Measurements from ENCODE around the gene CCDC85C. TPM values are rescaled to one million over a fixed set of nuclear protein-coding genes. Genes with fewer than 3 reads are reported as not detected.

CCDC85C gene
- total and polyA plus RNA-seq, 4 donors = 8.4 to 34.5 (median 25.0) TPM

DNA sequence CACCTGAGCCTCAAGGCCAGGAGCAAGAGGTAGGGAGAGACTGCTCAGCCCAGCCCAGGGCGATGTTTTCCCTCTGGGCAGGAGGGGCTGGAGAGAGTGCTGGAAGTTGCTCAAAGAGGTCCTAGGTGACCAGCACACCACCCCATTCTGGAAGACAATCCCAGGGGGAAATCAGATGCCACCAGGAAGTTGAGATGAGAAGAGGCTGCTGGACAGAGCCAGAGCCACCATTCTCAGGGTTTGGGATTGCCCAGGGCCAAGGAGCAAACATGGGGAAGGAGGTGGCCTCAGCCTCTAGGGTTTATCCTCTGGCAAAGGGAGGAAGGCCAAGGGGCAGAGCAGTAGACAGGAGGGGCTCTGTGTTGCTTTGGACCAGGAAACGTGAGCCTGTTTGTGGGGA lies 11.6 kb downstream of the CCDC85C start:
- peaks cover 85% of the 10 kb centered on the region for H3K4me1 ChIP-seq (ENCODE audit: control insufficient read depth, insufficient read depth, low read length)
- H3K36me3 ChIP-seq (ENCODE audit: control insufficient read depth, insufficient read depth, low read length) = peaks cover 13% of the 10 kb centered on the region
- no peak overlapping the region for H3K27ac ChIP-seq (ENCODE audit: low read depth, low read length)
- H3K27me3 ChIP-seq (ENCODE audit: control insufficient read depth, insufficient read depth, low read length) = no peaks in the 10 kb centered on the region
- WGBS (ENCODE audit: insufficient coverage) = 75% methylated on average over 2 of the region's 2 CpGs
- no peaks in the 10 kb centered on the region for H3K9me3 ChIP-seq (ENCODE audit: control insufficient read depth, insufficient read depth, low read length)
- H3K4me3 ChIP-seq (ENCODE audit: low read depth, low read length) = no peak overlapping the region
- DNase-seq (ENCODE audit: low read depth in 4 of 6, low spot score in 6 of 6) = no peak

DNA sequence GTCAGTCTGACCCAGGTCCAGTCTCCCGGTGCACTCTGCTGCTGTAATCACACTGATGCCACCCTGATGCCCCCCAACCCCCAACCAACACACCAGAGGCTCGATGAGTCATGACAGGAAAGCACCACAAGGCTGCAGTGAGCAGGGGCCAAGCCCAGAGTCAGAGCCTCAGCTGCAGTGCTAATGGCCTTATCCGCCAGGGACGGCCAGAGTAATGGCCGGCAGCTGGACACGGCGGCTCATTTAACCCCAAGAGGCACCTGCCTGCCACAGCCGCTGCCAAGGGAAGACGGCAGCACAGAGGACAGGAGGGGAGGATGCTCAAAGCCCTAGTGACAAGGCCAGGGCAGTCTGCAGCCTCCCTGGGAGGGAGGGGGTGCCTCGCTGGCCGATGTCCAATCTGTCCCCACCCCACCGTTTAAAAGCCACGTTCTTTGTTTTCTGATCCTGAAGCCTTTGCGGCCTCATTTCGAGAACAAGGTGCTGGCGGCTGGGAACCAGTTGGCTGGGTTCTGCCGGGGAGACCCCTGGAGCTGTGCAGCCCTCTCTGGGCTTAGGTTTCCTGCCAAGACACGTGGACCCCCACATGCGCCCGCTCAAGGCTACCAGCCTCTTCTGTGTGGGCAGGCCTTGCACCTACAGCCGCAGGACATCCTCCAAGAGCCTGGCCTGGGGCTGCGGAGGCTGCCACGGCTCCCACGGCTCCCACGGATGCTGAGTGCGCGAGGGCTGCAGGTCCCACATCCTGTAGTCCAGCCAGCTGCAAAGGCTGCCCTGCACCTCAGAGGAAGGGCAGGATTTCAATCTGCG lies 13.1 kb downstream of the CCDC85C start:
- WGBS (ENCODE audit: insufficient coverage) = 35% methylated on average over 27 of the region's 28 CpGs
- Histone ChIP-seq H3K4me3 (ENCODE audit: low read depth, low read length) (no peak overlapping the region), H3K36me3 (ENCODE audit: control insufficient read depth, insufficient read depth, low read length) (peaks cover 16% of the 10 kb centered on the region), H3K9me3 (ENCODE audit: control insufficient read depth, insufficient read depth, low read length) (no peaks in the 10 kb centered on the region), H3K27ac (ENCODE audit: low read depth, low read length) (no peak overlapping the region), H3K27me3 (ENCODE audit: control insufficient read depth, insufficient read depth, low read length) (no peaks in the 10 kb centered on the region), H3K4me1 (ENCODE audit: control insufficient read depth, insufficient read depth, low read length) (peaks cover 74% of the 10 kb centered on the region)
- peak in 1 of 6 donors; percentile 56 for DNase-seq (ENCODE audit: low read depth in 4 of 6, low spot score in 6 of 6)

DNA sequence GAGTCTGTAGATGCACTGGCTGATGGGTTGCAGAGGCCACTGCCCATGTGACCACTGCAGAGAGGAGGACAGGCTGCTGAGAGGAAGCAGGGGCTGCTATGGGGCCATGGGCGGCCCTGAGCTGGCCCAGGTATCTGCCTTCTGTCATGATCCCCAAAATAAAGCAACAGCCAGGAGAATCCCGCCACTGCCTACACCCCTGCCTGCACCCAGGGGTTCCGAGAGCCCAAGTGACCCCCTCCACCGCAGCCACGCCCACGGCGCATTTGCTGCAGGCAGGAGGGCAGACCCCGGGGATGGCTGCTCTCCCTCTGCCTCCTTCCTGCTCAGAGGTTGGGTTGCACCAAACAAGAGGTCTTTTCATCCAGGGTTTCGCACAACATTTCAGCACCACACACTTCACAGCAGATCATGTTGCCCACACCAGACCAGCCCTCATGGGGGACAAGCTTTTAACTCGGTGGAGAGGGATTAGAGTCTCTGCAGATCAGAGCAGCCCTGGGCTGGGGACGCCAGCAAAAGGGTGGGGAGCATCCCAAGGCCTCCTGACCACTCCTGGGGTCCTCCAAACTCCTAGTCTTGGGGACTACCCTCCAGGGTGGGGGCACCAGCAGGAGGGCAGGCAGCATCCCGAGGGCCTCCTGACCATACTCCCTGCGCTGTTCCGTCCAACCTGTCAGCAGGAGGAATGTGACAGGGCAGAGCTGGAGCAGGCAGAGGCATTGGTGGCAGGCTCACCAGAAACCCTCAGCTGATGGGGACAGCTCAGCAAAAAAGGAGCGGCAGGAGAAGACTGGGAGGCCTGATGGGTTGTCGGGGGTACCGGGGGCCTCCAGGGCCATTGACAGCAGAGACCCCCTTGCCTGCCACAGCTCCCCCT lies 14.1 kb downstream of the CCDC85C start:
- no peaks in the 10 kb centered on the region for H3K27me3 ChIP-seq (ENCODE audit: control insufficient read depth, insufficient read depth, low read length)
- peaks cover 14% of the 10 kb centered on the region for H3K36me3 ChIP-seq (ENCODE audit: control insufficient read depth, insufficient read depth, low read length)
- no peaks in the 10 kb centered on the region for H3K9me3 ChIP-seq (ENCODE audit: control insufficient read depth, insufficient read depth, low read length)
- no peak for DNase-seq (ENCODE audit: low read depth in 4 of 6, low spot score in 6 of 6)
- 65% methylated on average over 13 of the region's 17 CpGs for WGBS (ENCODE audit: insufficient coverage)
- H3K27ac ChIP-seq (ENCODE audit: low read depth, low read length) = no peak overlapping the region
- peaks cover 72% of the 10 kb centered on the region for H3K4me1 ChIP-seq (ENCODE audit: control insufficient read depth, insufficient read depth, low read length)
- H3K4me3 ChIP-seq (ENCODE audit: low read depth, low read length) = no peak overlapping the region

DNA sequence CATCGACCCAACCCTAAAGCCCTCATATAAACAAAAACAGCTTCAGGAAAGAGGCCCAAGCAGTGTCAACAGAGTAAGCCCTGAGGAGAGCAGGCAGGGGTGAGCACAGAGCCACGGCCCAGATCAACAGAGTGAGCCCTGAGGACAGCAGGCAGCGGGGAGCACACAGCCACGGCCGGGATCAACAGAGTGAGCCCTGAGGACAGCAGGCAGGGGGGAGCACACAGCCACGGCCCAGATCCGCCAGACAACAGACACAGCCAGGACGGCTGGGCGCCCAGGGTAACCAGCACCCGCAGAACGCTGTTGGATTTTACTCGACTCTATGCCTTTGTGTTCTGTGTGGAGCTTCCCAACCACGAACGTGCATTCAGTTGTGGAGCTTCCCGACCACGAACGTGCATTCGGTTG lies 15.0 kb downstream of the CCDC85C start:
- Histone ChIP-seq H3K4me3 (ENCODE audit: low read depth, low read length) (no peak overlapping the region), H3K27ac (ENCODE audit: low read depth, low read length) (no peak overlapping the region), H3K27me3 (ENCODE audit: control insufficient read depth, insufficient read depth, low read length) (no peaks in the 10 kb centered on the region), H3K9me3 (ENCODE audit: control insufficient read depth, insufficient read depth, low read length) (no peaks in the 10 kb centered on the region), H3K4me1 (ENCODE audit: control insufficient read depth, insufficient read depth, low read length) (peaks cover 68% of the 10 kb centered on the region), H3K36me3 (ENCODE audit: control insufficient read depth, insufficient read depth, low read length) (peaks cover 14% of the 10 kb centered on the region)
- 61% methylated on average over 12 of the region's 18 CpGs for WGBS (ENCODE audit: insufficient coverage)
- DNase-seq (ENCODE audit: low read depth in 4 of 6, low spot score in 6 of 6) = no peak

DNA sequence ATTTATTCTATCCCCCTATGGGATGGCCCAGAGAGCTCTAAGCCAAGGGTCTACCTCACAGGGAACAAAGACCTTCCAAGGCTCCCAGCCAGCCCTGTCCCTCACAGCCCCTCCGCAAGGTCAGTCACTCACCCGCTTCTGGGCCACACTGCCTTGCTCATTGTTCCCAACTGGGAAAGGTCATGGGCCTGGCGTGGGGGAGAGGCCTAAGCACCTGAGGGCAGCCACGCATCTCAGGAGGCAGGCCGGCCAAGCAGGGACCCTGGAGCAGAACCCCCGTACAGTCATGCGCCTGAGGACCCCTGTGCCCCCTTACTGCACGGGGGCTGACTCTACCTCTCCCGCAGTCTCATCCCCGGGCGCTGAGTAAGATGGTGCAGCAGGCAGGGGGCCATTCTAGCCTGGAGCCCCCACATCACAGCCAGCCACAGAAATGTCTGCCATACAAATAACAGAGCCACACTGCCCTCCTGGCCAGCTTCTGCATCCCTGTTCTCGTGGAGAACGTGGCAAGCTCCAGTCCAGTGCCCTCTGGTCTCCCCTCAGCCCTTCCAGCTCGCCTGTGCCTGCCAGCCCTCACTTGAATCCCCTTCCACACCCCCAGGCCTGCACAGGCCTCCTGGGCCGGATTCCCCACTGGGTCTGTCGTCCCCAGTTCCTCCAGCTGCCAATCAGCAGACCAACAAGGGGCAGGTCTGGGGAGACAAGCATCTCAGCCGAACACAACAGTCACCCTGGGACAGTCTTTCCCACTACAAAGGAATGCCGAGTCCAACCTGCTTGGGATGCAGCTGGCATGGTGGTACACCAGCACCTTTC lies 16.3 kb downstream of the CCDC85C start:
- 74% methylated on average over 18 of the region's 18 CpGs for WGBS (ENCODE audit: insufficient coverage)
- no peak for DNase-seq (ENCODE audit: low read depth in 4 of 6, low spot score in 6 of 6)
- peaks cover 56% of the 10 kb centered on the region for H3K4me1 ChIP-seq (ENCODE audit: control insufficient read depth, insufficient read depth, low read length)

DNA sequence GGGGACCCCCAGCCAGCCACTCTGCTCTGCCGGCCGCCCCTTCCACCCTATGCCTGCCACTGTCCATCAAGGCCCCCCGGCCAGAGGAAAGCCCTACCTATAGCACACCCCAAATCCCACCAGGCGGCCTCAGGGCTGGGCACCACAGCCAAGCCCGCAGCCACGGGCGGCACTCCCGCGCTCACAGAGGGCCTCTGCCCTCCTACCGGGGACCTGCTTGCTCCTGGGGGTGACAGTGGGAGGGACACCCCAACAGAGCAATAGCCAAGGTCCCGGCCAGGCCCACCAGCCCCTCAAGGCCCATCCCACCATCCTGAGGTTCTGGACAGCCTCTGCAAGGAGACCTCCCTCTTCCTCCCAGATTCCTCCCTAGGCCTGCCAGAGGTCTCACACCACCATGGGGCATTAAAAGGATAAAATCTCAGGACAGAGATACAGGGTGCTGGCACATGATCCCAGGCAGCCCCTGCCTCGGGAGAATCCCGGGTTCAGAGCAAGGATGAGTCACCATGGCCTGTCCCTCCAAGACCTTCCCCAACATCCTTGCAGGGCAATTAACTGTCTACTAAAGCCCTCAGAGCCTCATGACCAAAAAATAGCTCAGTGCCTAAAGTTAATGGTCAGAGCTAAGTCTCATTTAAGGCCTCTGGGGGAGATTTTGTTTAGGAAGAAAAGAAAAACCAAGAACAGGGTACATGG lies 17.1 kb downstream of the CCDC85C start:
- H3K4me1 ChIP-seq (ENCODE audit: control insufficient read depth, insufficient read depth, low read length) = peaks cover 51% of the 10 kb centered on the region
- DNase-seq (ENCODE audit: low read depth in 4 of 6, low spot score in 6 of 6) = no peak
- H3K27ac ChIP-seq (ENCODE audit: low read depth, low read length) = no peak overlapping the region
- 74% methylated on average over 4 of the region's 13 CpGs for WGBS (ENCODE audit: insufficient coverage)
- H3K36me3 ChIP-seq (ENCODE audit: control insufficient read depth, insufficient read depth, low read length) = peaks cover 11% of the 10 kb centered on the region
- H3K27me3 ChIP-seq (ENCODE audit: control insufficient read depth, insufficient read depth, low read length) = no peaks in the 10 kb centered on the region
- no peak overlapping the region for H3K4me3 ChIP-seq (ENCODE audit: low read depth, low read length)
- no peaks in the 10 kb centered on the region for H3K9me3 ChIP-seq (ENCODE audit: control insufficient read depth, insufficient read depth, low read length)

More for the DNA sequence above, 16.3 kb downstream of the CCDC85C start:
- no peaks in the 10 kb centered on the region for H3K9me3 ChIP-seq (ENCODE audit: control insufficient read depth, insufficient read depth, low read length)
- no peak overlapping the region for H3K4me3 ChIP-seq (ENCODE audit: low read depth, low read length)
- peaks cover 11% of the 10 kb centered on the region for H3K36me3 ChIP-seq (ENCODE audit: control insufficient read depth, insufficient read depth, low read length)
- H3K27ac ChIP-seq (ENCODE audit: low read depth, low read length) = no peak overlapping the region
- no peaks in the 10 kb centered on the region for H3K27me3 ChIP-seq (ENCODE audit: control insufficient read depth, insufficient read depth, low read length)

DNA sequence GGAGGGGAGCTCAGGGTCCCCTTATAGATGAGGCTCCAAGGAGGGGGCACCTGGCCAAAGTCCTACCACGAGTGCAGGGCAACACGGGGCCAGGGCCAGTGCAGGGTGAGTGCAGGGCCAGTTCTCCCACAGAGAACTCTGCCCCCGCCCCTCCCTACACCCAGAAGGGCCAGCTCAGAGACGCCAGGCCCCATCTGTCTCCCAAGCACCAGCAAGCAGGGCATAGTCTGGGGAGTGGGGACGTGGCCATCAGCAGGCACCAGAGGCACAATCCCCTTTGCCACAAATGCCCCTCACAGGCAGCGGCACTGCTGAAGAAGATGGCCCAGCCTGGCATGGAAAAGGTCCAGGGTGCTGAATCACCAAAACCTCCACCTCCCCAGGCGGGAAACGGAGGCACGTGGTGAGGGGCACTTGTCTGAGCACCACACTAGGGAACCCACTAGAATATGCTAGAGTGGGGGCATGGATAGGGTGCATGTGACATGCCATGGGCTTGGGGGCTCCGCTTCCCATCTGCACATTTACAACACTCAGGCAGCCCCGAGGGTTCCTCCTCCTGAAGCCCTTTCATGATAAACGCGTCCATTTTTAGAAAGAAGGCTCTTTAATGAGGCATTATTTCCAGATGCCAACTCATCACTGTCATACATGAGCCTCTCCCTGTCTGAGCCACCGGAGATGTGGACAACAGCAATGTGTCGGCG lies 17.8 kb downstream of the CCDC85C start:
- Histone ChIP-seq H3K27me3 (ENCODE audit: control insufficient read depth, insufficient read depth, low read length) (no peaks in the 10 kb centered on the region), H3K36me3 (ENCODE audit: control insufficient read depth, insufficient read depth, low read length) (peaks cover 12% of the 10 kb centered on the region), H3K27ac (ENCODE audit: low read depth, low read length) (no peak overlapping the region), H3K9me3 (ENCODE audit: control insufficient read depth, insufficient read depth, low read length) (no peaks in the 10 kb centered on the region), H3K4me1 (ENCODE audit: control insufficient read depth, insufficient read depth, low read length) (peaks cover 53% of the 10 kb centered on the region), H3K4me3 (ENCODE audit: low read depth, low read length) (no peak overlapping the region)
- DNase-seq (ENCODE audit: low read depth in 4 of 6, low spot score in 6 of 6) = no peak
- WGBS (ENCODE audit: insufficient coverage) = 63% methylated on average over 6 of the region's 16 CpGs

DNA sequence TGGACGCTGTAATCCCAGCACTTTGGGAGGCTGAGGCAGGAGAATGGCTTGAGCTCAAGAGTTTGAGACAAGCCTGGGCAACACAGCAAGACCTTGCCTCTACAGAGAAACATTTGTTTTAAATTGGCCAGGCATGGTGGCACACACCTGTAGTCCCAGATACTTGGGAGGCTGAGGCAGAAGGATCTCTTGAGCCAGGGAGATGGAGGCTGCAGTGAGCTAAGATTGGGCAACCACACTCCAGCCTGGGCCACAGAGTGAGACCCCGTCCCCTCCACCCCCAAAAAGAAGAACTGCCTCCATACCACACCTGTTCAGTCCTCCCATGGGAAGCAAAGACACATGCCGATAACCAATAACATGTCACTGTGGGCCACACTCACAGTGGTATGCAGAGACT lies 19.2 kb downstream of the CCDC85C start:
- no peak overlapping the region for H3K27ac ChIP-seq (ENCODE audit: low read depth, low read length)
- no peaks in the 10 kb centered on the region for H3K9me3 ChIP-seq (ENCODE audit: control insufficient read depth, insufficient read depth, low read length)
- H3K27me3 ChIP-seq (ENCODE audit: control insufficient read depth, insufficient read depth, low read length) = no peaks in the 10 kb centered on the region
- 100% methylated on average over 1 of the region's 3 CpGs for WGBS (ENCODE audit: insufficient coverage)
- H3K36me3 ChIP-seq (ENCODE audit: control insufficient read depth, insufficient read depth, low read length) = peaks cover 11% of the 10 kb centered on the region
- H3K4me3 ChIP-seq (ENCODE audit: low read depth, low read length) = no peak overlapping the region
- DNase-seq (ENCODE audit: low read depth in 4 of 6, low spot score in 6 of 6) = no peak
- H3K4me1 ChIP-seq (ENCODE audit: control insufficient read depth, insufficient read depth, low read length) = peaks cover 49% of the 10 kb centered on the region
